Transverse colon (tissue), 4 donors: ENCODE measurements around the gene PITPNC1. TPM values are rescaled to one million over a fixed set of nuclear protein-coding genes. Genes with fewer than 3 reads are reported as not detected.

Source experiments
- DNase-seq: peaks from one replicate; pipeline ENCODE4 v3.0.0-alpha.2; 2019
- H3K27ac ChIP-seq, 4 donors: fragments of 200-600 bp; sonication (generic); 2 replicates each; pipeline ENCODE4 v1.5.1; 2016 to 2018; ENCODE audit warnings: inconsistent platforms in 4 of 4
- H3K27me3 ChIP-seq: fragments of 200-600 bp; sonication (generic); 2 replicates; pipeline ENCODE4 v1.5.1; 2017; ENCODE audit warnings: inconsistent platforms
- H3K36me3 ChIP-seq, 4 donors: fragments of 200-600 bp; sonication (generic); 2 replicates each; pipeline ENCODE4 v1.5.1; 2017 to 2019; ENCODE audit warnings: inconsistent platforms in 4 of 4
- H3K4me1 ChIP-seq, 4 donors: fragments of 200-600 bp; sonication (generic); 2 replicates each; pipeline ENCODE4 v1.5.1; 2017 to 2020; ENCODE audit warnings: inconsistent platforms in 4 of 4
- H3K4me3 ChIP-seq, 4 donors: fragments of 200-600 bp; sonication (generic); 1 replicate in 1 of 4; 2 replicates in 3 of 4; pipeline versions ENCODE4 v1.5.1 to v1.6.1; 2017 to 2019; ENCODE audit warnings: inconsistent platforms in 4 of 4
- H3K9me3 ChIP-seq, 2 donors: fragments of 200-600 bp; sonication (generic); 2 replicates each; pipeline ENCODE4 v1.5.1; 2017 to 2019; ENCODE audit warnings: inconsistent platforms in 2 of 2
- EP300 ChIP-seq: sonication (generic); formaldehyde crosslinking; IDR thresholded peaks from one replicate; pipeline ENCODE4 v1.6.1; 2017; ENCODE audit warnings: antibody characterized with exemption, low read depth
- POLR2A ChIP-seq: fragments of 450-650 bp; IDR thresholded peaks from one replicate; pipeline ENCODE4 v1.6.1; 2016; ENCODE audit warnings: antibody characterized with exemption, mild to moderate bottlenecking, moderate library complexity
- POLR2AphosphoS5 ChIP-seq, 3 donors: sonication (generic); formaldehyde crosslinking; IDR thresholded peaks; one replicate each; pipeline ENCODE4 v1.6.1; 2016; ENCODE audit warnings: antibody characterized with exemption in 3 of 3
- WGBS, 2 donors: methylation state at CpG; one replicate each; pipeline ENCODE4 v1.1.5; 2018; ENCODE audit warnings: low coverage in 1 of 2; 5-methylcytosine and 5-hydroxymethylcytosine counted together
- in situ Hi-C, 4 donors: fragments of 200-750 bp; cut with MboI; loops; one replicate each; pipeline versions ENCODE4 v1.15.0 to v1.15.1; 2017; ENCODE audit warnings: low sequenced_read_pairs in 3 of 4, low pct_ligation_motif_present in 1 of 4, low pct_unique_long_range_greater_than_20kb in 1 of 4
- intact Hi-C: fragments of 100-400 bp; cut with DNase I; formaldehyde crosslinking; loops from one replicate; pipeline ENCODE4 v1.15.1; 2023; ENCODE audit warnings: low total_unique reads
- total RNA-seq, 4 donors: library from RNA; depleted of rRNA; stranded (reverse); fragments of >200 nt; gene quantifications; one replicate each; pipeline ENCODE4 v1.1.0, GENCODE V29; 2016
- TF ChIP-seq, protein P1 (sequence below), 5 experiments: fragments of 200-600 bp in 3 of 5; fragments of 450-650 bp in 2 of 5; sonication (generic) in 3 of 5; IDR thresholded peaks; 1 replicate in 2 of 5; 2 replicates in 3 of 5; pipeline ENCODE4 v1.5.1; 2016 to 2017; ENCODE audit warnings: antibody characterized with exemption in 5 of 5, inconsistent platforms in 3 of 5, mild to moderate bottlenecking in 2 of 5, moderate library complexity in 1 of 5

PITPNC1 gene
- total RNA-seq, 4 donors from 2014 or later, result 1.6 to 10.3 (median 4.0) TPM

DNA sequence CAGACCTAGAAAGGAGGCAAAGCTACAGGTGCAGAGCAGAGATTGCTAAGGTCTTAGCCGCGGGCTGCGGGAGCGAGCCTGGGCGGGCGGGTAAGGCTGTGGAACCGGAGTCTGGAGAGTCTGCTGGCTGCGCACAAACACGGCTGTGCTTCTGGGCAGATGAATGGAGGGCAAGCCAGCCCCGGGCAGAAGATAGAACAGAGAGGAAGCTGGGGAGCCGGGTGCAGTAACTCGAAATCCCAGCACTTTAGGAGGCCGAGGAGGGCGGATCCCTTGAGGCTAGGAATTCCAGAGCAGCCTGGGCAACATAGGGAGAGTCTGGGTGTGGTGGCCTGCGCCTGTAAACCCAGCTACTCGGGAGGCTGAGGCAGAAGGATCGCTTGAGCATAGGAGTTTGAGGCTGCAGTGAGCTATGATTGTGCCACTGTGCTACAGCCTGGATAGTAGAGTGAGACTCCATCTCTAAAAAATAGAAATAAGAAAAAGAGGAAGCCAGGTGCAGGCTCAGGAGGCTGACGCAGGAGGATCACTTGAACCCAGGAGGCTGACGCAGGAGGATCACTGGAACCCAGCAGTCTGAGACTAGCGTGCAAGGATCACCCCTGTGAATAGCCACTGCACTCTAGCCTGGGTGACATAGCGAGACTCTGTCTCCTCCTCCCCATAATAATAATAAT lies 56.3 kb downstream of the PITPNC1 start:
- TF ChIP-seq POLR2AphosphoS5 (IDR thresholded peaks at IDR 0.05) (no peak), POLR2A (no peak), EP300 (no peak)
- TF ChIP-seq, protein P1, sequence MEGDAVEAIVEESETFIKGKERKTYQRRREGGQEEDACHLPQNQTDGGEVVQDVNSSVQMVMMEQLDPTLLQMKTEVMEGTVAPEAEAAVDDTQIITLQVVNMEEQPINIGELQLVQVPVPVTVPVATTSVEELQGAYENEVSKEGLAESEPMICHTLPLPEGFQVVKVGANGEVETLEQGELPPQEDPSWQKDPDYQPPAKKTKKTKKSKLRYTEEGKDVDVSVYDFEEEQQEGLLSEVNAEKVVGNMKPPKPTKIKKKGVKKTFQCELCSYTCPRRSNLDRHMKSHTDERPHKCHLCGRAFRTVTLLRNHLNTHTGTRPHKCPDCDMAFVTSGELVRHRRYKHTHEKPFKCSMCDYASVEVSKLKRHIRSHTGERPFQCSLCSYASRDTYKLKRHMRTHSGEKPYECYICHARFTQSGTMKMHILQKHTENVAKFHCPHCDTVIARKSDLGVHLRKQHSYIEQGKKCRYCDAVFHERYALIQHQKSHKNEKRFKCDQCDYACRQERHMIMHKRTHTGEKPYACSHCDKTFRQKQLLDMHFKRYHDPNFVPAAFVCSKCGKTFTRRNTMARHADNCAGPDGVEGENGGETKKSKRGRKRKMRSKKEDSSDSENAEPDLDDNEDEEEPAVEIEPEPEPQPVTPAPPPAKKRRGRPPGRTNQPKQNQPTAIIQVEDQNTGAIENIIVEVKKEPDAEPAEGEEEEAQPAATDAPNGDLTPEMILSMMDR (IDR thresholded peaks at IDR 0.05), result no peak
- intact Hi-C loops, result no loop called here
- DNase-seq, result no peak
- H3K36me3 ChIP-seq, result no peaks in the 10 kb centered on the region
- H3K9me3 ChIP-seq, result no peaks in the 10 kb centered on the region
- in situ Hi-C loops, result no loop called here
- WGBS, 2 donors, result 82 to 90% methylated on average over 6 to 21 of the region's 21 CpGs
- H3K4me1 ChIP-seq, result peaks cover 0 to 13% (median 6%) of the 10 kb centered on the region in 4 donors
- H3K27me3 ChIP-seq, result no peaks in the 10 kb centered on the region
- no peak overlapping the region for H3K4me3 ChIP-seq
- H3K27ac ChIP-seq, result peak overlapping the region; percentile 39 to 63 (median 53)

DNA sequence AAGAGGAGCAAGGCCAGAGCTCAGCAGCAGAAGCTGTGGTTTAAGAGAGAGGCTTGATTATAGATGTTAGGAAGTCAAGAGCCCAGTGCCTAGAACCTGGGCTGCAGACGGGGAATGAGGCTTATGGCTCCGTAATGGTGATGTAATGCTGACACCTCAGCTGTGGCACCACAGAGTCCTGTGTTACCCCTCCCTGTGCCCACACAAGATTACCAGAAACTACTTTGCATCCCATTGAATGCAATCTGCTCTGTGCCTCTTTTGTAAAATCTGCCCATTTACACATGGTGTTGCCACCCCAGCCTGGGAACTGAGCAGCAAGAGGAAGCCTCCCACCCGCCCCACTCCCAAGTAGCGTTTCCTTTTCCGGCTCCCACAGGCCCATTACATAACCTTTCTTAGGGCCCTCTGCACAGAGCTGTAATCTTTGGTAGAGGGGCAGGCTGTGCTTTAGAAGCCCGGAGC lies 57.0 kb downstream of the PITPNC1 start:
- intact Hi-C loops, result no loop called here
- 75 to 83% methylated on average over 2 to 6 of the region's 6 CpGs for WGBS, 2 donors

DNA sequence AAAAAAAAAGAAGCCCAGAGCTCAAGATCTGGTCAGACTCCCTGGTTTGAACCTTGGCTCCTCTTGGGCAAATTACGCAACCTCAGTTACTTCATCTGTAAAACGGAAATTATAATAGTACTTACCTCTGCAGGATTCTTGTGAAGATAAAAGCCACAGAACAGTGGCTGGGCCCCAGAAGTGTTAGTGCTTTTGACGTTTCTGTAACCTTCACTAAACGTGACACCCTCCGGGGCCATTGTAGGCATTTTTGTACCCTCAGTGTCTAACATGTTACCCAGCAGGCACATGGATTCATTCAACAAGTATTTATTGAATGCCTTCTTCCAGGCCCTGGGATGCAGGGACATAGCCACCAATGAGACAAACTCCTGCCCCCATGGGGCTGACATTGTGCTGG lies 58.0 kb downstream of the PITPNC1 start:
- intact Hi-C loops, result no loop called here
- DNase-seq, result peak; percentile 40
- no peaks in the 10 kb centered on the region for H3K27me3 ChIP-seq
- H3K4me3 ChIP-seq, result no peak overlapping the region
- H3K4me1 ChIP-seq, result peaks cover 0 to 15% (median 6%) of the 10 kb centered on the region in 4 donors
- 79 to 80% methylated on average over 1 to 5 of the region's 5 CpGs for WGBS, 2 donors
- in situ Hi-C loops, result no loop called here
- peak overlapping the region; percentile 4 to 63 (median 48) for H3K27ac ChIP-seq
- H3K9me3 ChIP-seq, result no peaks in the 10 kb centered on the region
- no peaks in the 10 kb centered on the region for H3K36me3 ChIP-seq
- no peak for TF ChIP-seq EP300
- no peak for TF ChIP-seq POLR2A
- no peak for TF ChIP-seq POLR2AphosphoS5 (IDR thresholded peaks at IDR 0.05)
- TF ChIP-seq, protein P1 (IDR thresholded peaks at IDR 0.05), result no peak

More for the DNA sequence above, 57.0 kb downstream of the PITPNC1 start:
- Histone ChIP-seq H3K4me3 (no peak overlapping the region), H3K36me3 (no peaks in the 10 kb centered on the region), H3K27me3 (no peaks in the 10 kb centered on the region), H3K4me1 (peaks cover 0 to 13% (median 6%) of the 10 kb centered on the region in 4 donors), H3K9me3 (no peaks in the 10 kb centered on the region), H3K27ac (peak overlapping the region; percentile 39 to 63 (median 53))
- in situ Hi-C loops, result no loop called here
- peak; percentile 33 for DNase-seq
- TF ChIP-seq POLR2A (peak; percentile 9), EP300 (no peak), POLR2AphosphoS5 (IDR thresholded peaks at IDR 0.05) (no peak)

DNA sequence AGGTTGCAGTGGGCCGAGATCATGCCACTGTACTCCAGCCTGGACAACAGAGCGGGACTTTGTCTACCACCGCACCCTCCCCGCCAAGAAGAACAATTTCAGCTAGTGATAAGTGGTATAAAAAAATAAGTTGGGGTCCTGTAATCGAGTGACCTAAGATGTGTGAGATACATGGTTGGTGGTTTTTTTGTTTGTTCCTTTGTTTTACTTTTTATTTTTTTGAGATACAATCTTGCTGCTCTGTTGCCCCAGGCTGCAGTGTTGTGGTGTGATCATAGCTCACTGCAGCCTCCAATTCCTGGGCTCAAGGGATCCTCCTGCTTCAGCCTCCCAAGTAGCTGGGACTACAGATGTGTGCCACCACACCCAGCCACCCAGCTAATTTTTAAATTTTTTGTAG lies 58.7 kb downstream of the PITPNC1 start:
- TF ChIP-seq, protein P1 (IDR thresholded peaks at IDR 0.05), result no peak
- no peak for TF ChIP-seq EP300
- no peak for TF ChIP-seq POLR2AphosphoS5 (IDR thresholded peaks at IDR 0.05)
- no peak for TF ChIP-seq POLR2A
- Histone ChIP-seq H3K36me3 (no peaks in the 10 kb centered on the region), H3K4me1 (peaks cover 0 to 22% (median 8%) of the 10 kb centered on the region in 4 donors), H3K4me3 (no peak overlapping the region), H3K27me3 (no peaks in the 10 kb centered on the region), H3K27ac (peak overlapping the region; percentile 4 to 53 (median 29)), H3K9me3 (no peaks in the 10 kb centered on the region)
- DNase-seq, result no peak
- 94% methylated on average over 5 of the region's 5 CpGs; no CpG with 5 or more reads in 1 of the 2 donors for WGBS, 2 donors
- in situ Hi-C loops, result no loop called here
- intact Hi-C loops, result no loop called here
